Loucy (cell line): Measurements from ENCODE around the gene VSX2.

Source experiments
- H2AFZ ChIP-seq: fragments of 200-600 bp; sonication (generic); 2 replicates; pipeline ENCODE4 v1.6.0; 2016; ENCODE audit warnings: antibody characterized with exemption, mild to moderate bottlenecking, low read length, moderate library complexity
- H3F3A ChIP-seq: fragments of 200-600 bp; 2 replicates; pipeline ENCODE4 v1.6.0; 2016; ENCODE audit warnings: antibody characterized with exemption, low read depth, mild to moderate bottlenecking
- H3K27me3 ChIP-seq: fragments of 200-600 bp; sonication (generic); 2 replicates; pipeline ENCODE4 v1.6.1; 2014; ENCODE audit warnings: low read length, mild to moderate bottlenecking; ENCODE audit not compliant: insufficient read depth, poor library complexity, severe bottlenecking
- H3K36me3 ChIP-seq: fragments of 200-600 bp; sonication (generic); 2 replicates; pipeline ENCODE4 v1.6.1; 2016; ENCODE audit warnings: low read length; ENCODE audit not compliant: insufficient read depth
- H3K4me1 ChIP-seq: fragments of 200-600 bp; sonication (generic); 2 replicates; pipeline ENCODE4 v1.5.1; 2014; ENCODE audit warnings: low read length, mild to moderate bottlenecking; ENCODE audit not compliant: insufficient read depth, poor library complexity, severe bottlenecking
- H3K4me2 ChIP-seq: fragments of 200-600 bp; sonication (generic); 2 replicates; pipeline ENCODE4 v1.6.0; 2014; ENCODE audit warnings: antibody characterized with exemption, low read length, low read depth, mild to moderate bottlenecking; ENCODE audit not compliant: poor library complexity, severe bottlenecking
- H3K4me3 ChIP-seq: fragments of 200-600 bp; sonication (generic); 2 replicates; pipeline ENCODE4 v1.5.1; 2014; ENCODE audit warnings: low read length, mild to moderate bottlenecking, mixed read lengths; ENCODE audit not compliant: poor library complexity, severe bottlenecking
- H3K79me2 ChIP-seq: fragments of 200-600 bp; sonication (generic); 2 replicates; pipeline ENCODE4 v1.6.1; 2014; ENCODE audit warnings: low read length; ENCODE audit not compliant: insufficient read depth
- H3K9ac ChIP-seq: fragments of 200-600 bp; sonication (generic); 2 replicates; pipeline ENCODE4 v1.6.0; 2014; ENCODE audit warnings: mild to moderate bottlenecking, low read depth, low read length, moderate library complexity; ENCODE audit not compliant: poor library complexity, severe bottlenecking
- H3K9me2 ChIP-seq: fragments of 200-600 bp; sonication (generic); replicated peaks from 2 replicates; pipeline ENCODE4 v1.6.1; 2016; ENCODE audit warnings: low read depth, low read length, mixed read lengths
- H3K9me3 ChIP-seq: fragments of 200-600 bp; sonication (generic); 2 replicates; pipeline ENCODE4 v1.6.1; 2014; ENCODE audit warnings: mild to moderate bottlenecking, antibody characterized with exemption, low read length, low read depth; ENCODE audit not compliant: insufficient read depth
- H4K20me1 ChIP-seq: fragments of 200-600 bp; sonication (generic); 2 replicates; pipeline ENCODE4 v1.6.0; 2014; ENCODE audit warnings: antibody characterized with exemption, low read length, mild to moderate bottlenecking; ENCODE audit not compliant: insufficient read depth, poor library complexity, severe bottlenecking
- CTCF ChIP-seq: fragments of 200-600 bp; sonication (generic); conservative IDR thresholded peaks from 2 replicates; pipeline ENCODE4 v1.5.1; 2014; ENCODE audit warnings: mild to moderate bottlenecking, antibody characterized with exemption, low read length
- EZH2phosphoT487 ChIP-seq: fragments of 200-600 bp; IDR thresholded peaks from 2 replicates; pipeline ENCODE4 v1.6.1; 2018; ENCODE audit warnings: antibody characterized with exemption, mild to moderate bottlenecking, moderate library complexity, borderline replicate concordance

The VSX2 gene

GRCh38 chr14:74296037-74296467 lies 56.8 kb downstream of the VSX2 start:
- no peak overlapping the region for H2AFZ ChIP-seq
- H3K9me3 ChIP-seq, result no peaks in the 10 kb centered on the region
- H3K4me2 ChIP-seq, result no peak overlapping the region
- H3K4me1 ChIP-seq, result peaks cover 17% of the 10 kb centered on the region
- no peak overlapping the region for H3K4me3 ChIP-seq
- H3F3A ChIP-seq, result no peaks in the 10 kb centered on the region
- no peaks in the 10 kb centered on the region for H3K27me3 ChIP-seq
- no peaks in the 10 kb centered on the region for H3K9me2 ChIP-seq
- peaks cover 54% of the 10 kb centered on the region for H3K79me2 ChIP-seq
- no peak overlapping the region for H3K9ac ChIP-seq
- TF ChIP-seq CTCF (no peak), EZH2phosphoT487 (no peak)
- peaks cover 22% of the 10 kb centered on the region for H4K20me1 ChIP-seq
- peaks cover 44% of the 10 kb centered on the region; the same call in 1 of the 2 replicates for H3K36me3 ChIP-seq

GRCh38 chr14:74297986-74298385 lies 58.7 kb downstream of the VSX2 start:
- H3F3A ChIP-seq, result no peaks in the 10 kb centered on the region
- H3K27me3 ChIP-seq, result no peaks in the 10 kb centered on the region
- no peak overlapping the region for H3K4me3 ChIP-seq
- no peak overlapping the region for H3K4me2 ChIP-seq
- H2AFZ ChIP-seq, result no peak overlapping the region
- H3K79me2 ChIP-seq, result peaks cover 68% of the 10 kb centered on the region
- H3K4me1 ChIP-seq, result peaks cover 22% of the 10 kb centered on the region
- H4K20me1 ChIP-seq, result peaks cover 29% of the 10 kb centered on the region
- TF ChIP-seq CTCF, result no peak
- TF ChIP-seq EZH2phosphoT487, result no peak
- H3K9ac ChIP-seq, result no peak overlapping the region
- H3K36me3 ChIP-seq, result peaks cover 25% of the 10 kb centered on the region; the same call in 1 of the 2 replicates
- no peaks in the 10 kb centered on the region for H3K9me2 ChIP-seq
- no peaks in the 10 kb centered on the region for H3K9me3 ChIP-seq

GRCh38 chr14:74299061-74299545 lies 59.9 kb downstream of the VSX2 start:
- Histone ChIP-seq H3K9me2 (no peaks in the 10 kb centered on the region), H3K36me3 (peaks cover 24% of the 10 kb centered on the region; the same call in 1 of the 2 replicates), H3K4me2 (peak overlapping the region; percentile 85), H3K79me2 (peaks cover 60% of the 10 kb centered on the region), H3F3A (no peaks in the 10 kb centered on the region), H2AFZ (no peak overlapping the region), H3K4me1 (peaks cover 22% of the 10 kb centered on the region), H3K9ac (peak overlapping the region; percentile 67), H4K20me1 (peaks cover 20% of the 10 kb centered on the region), H3K27me3 (no peaks in the 10 kb centered on the region), H3K4me3 (peak overlapping the region; percentile 73), H3K9me3 (no peaks in the 10 kb centered on the region)
- TF ChIP-seq CTCF (no peak), EZH2phosphoT487 (no peak)
